GM19238 (cell line): Measurements from ENCODE around the gene ABO.
"Not testable (repeated sequence)": the region's sequence is repeated elsewhere in the genome, so short reads cannot be mapped to it uniquely, and the experiment has no call there.

ENCODE experiments used
- DNase-seq: peaks from one replicate; pipeline ENCODE4 v3.0.0; 2011; ENCODE audit warnings: low spot score; ENCODE audit not compliant: insufficient read length

ABO gene

DNA sequence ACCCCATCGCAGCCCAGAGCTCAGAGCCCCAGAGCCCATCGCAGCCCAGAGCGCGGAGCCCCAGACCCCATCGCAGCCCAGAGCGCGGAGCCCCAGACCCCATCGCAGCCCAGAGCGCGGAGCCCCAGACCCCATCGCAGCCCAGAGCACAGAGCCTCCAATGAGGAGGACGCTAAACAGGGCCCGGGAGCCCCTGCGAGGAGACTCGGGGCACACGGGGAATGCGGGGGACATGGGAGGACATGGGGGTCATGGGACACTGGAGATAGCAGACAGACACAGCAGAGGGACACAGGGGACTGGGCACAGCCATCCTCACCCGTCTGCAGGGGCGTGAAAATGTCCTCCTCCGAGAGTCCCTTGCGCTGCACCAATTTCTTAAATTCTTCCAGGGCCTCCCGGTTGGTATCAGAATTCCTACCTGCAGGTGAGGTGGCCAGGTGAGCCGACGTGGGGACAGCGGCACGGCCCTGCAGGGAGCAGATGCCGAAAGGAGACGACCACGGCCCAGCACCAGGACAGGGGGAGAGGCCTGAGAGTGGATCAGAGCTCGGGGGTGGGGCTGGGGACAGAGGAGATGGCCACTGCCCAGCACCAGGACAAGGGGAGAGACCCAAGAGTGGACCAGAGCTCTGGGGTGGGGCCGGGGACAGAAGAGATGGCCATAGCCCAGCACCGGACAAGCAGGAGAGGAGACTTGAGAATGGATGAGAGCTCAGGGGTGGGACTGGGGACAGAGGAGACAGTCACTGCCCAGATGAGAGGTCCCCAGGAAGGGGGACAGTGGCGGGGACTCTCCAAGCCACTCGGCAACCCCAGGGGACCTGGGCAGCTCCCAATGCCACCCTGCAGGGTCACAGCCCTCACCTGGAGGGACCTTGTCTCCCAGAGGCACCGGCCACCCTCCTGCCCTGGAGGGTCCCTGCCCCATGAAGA lies 68.7 kb downstream of the ABO start:
- DNase-seq: no peak

DNA sequence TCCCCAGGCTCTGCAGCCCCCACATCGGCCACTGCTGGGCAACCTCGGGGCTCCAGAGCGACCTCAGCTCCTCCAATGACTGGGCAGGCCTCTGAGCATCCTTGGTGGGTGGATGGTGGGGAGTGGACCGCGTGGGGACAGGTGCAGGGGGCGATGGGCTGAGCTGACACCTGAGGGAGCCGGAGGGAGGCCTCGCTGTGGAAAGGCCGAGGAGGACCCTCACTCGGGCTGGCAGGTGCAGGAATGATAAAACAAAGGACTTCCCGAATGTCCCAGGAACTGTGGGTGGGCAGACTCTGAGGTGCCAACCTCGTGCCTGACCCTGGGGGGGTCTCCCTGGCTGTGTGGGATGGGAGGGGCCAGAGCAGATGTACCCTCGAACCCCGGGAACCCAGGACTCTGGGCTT lies 69.5 kb downstream of the ABO start:
- not testable (repeated sequence) for DNase-seq
